ENCODE data around the gene PPP1R16B. TPM values are rescaled to one million over a fixed set of nuclear protein-coding genes. Genes with fewer than 3 reads are reported as not detected.

Gene PPP1R16B
- total RNA-seq, 2 donors from 2014 or later: 1.6 to 4.7 TPM

GRCh38 chr20:38926934-38927616 lies 121.6 kb downstream of the PPP1R16B start:
- no peaks in the 10 kb centered on the region for H3K27me3 ChIP-seq
- ATAC-seq: no peak
- WGBS, 2 donors: 10 to 29% methylated on average over 11 to 27 of the region's 27 CpGs
- DNase-seq: no peak
- no peak overlapping the region for H3K27ac ChIP-seq
- TF ChIP-seq POLR2A (IDR thresholded peaks at IDR 0.05): no peak
- TF ChIP-seq CTCF (IDR thresholded peaks at IDR 0.05): no peak
- intact Hi-C loops (cut with DNase I): no loop called here
- H3K4me3 ChIP-seq: peak overlapping the region in 1 of 2 donors; percentile 41
- H3K4me1 ChIP-seq: peaks cover 14% of the 10 kb centered on the region
- no peaks in the 10 kb centered on the region for H3K9me3 ChIP-seq
- no peaks in the 10 kb centered on the region for H3K36me3 ChIP-seq (replicated peaks in 1 of 2; ENCODE audit: insufficient read depth in 1 of 2, low read depth in 2 of 2)

DNA sequence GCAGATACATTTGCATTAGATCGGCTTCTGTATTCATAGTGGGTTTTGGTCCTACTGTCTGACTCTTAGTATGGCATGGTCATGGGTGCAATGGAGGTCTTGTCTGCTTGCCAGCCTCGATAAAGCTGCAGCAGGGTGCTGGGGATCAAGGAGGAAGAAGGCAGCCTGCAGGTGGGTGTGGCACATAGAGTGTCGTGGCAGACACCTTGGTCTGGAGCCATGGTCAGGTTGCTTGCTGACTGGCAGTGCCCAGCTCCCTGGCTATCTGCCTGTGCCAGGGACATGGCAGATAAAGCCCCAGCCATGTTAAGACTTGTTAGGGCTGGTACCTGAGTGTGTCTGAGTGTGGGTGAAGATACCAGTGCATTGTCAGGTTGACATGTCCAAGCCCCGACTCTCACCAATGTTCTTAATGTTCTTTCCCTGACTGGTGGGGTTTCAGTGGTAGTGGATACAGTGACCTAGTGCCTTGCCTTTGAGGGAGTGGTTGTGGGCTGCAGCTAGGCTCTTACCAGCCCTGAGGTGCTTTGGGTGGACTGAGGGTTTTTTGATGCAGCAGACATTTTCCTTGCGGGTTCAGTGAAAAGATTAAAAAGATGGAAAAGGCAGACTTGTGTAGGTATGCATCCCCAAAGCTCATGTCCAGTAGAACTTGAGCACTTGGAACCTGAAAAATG lies 122.5 kb downstream of the PPP1R16B start:
- no peak for ATAC-seq
- WGBS, 2 donors: 65 to 66% methylated on average over 4 to 5 of the region's 5 CpGs
- no peak overlapping the region for H3K4me3 ChIP-seq
- no peaks in the 10 kb centered on the region for H3K27me3 ChIP-seq
- intact Hi-C loops (cut with DNase I): no loop called here
- H3K9me3 ChIP-seq: no peaks in the 10 kb centered on the region
- DNase-seq: no peak
- no peak overlapping the region for H3K27ac ChIP-seq
- peaks cover 14% of the 10 kb centered on the region for H3K4me1 ChIP-seq
- no peaks in the 10 kb centered on the region for H3K36me3 ChIP-seq (replicated peaks in 1 of 2; ENCODE audit: insufficient read depth in 1 of 2, low read depth in 2 of 2)
- TF ChIP-seq POLR2A (IDR thresholded peaks at IDR 0.05) (no peak), CTCF (IDR thresholded peaks at IDR 0.05) (no peak)

DNA sequence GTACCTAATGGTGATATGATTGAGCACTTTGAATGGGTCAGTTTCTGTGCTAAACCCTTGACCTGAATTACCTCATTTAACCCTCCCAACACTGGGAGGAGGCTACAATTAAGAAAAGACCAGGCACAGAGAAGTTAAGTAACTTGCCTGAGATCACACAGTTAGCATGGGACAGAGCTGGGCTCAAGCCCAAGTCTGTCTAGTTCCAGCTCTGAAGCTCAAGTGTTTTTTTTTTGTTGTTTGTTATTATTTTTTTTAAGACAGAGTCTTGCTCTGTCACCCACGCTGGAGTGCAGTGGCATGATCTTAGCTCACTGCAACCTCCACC lies 124.7 kb downstream of the PPP1R16B start:
- Histone ChIP-seq H3K4me1 (peaks cover 14% of the 10 kb centered on the region), H3K9me3 (no peaks in the 10 kb centered on the region), H3K36me3 (replicated peaks in 1 of 2; ENCODE audit: insufficient read depth in 1 of 2, low read depth in 2 of 2) (no peaks in the 10 kb centered on the region), H3K27me3 (no peaks in the 10 kb centered on the region), H3K27ac (no peak overlapping the region), H3K4me3 (no peak overlapping the region)
- ATAC-seq (no peak), DNase-seq (no peak)
- intact Hi-C loops (cut with DNase I): no loop called here
- TF ChIP-seq CTCF (IDR thresholded peaks at IDR 0.05) (no peak), POLR2A (IDR thresholded peaks at IDR 0.05) (no peak)
- WGBS, 2 donors: 81 to 95% methylated on average over 1 of the region's 1 CpG

GRCh38 chr20:38931984-38932383 lies 126.5 kb downstream of the PPP1R16B start:
- ATAC-seq: no peak
- WGBS, 2 donors: 89 to 100% methylated on average over 4 of the region's 4 CpGs
- H3K27ac ChIP-seq: no peak overlapping the region

More at GRCh38 chr20:38931984-38932383, 126.5 kb downstream of the PPP1R16B start:
- intact Hi-C loops (cut with DNase I): no loop called here
- Histone ChIP-seq H3K27me3 (no peaks in the 10 kb centered on the region), H3K4me3 (no peak overlapping the region), H3K36me3 (replicated peaks in 1 of 2; ENCODE audit: insufficient read depth in 1 of 2, low read depth in 2 of 2) (no peaks in the 10 kb centered on the region), H3K9me3 (no peaks in the 10 kb centered on the region), H3K4me1 (peaks cover 3% of the 10 kb centered on the region)
- no peak for DNase-seq
- TF ChIP-seq POLR2A (IDR thresholded peaks at IDR 0.05) (no peak), CTCF (IDR thresholded peaks at IDR 0.05) (no peak)

Data from body of pancreas (tissue), 4 donors.